Adrenal gland (tissue), 12 donors: ENCODE data around the gene COX10. TPM values are rescaled to one million over a fixed set of nuclear protein-coding genes. Genes with fewer than 3 reads are reported as not detected.

ENCODE experiments used
- DNase-seq, 7 donors: peaks; one replicate each; pipeline ENCODE4 v3.0.0-alpha.2; 2019 to 2020
- H3K27ac ChIP-seq, 5 donors: fragments of 200-600 bp; sonication (generic) in 4 of 5; 1 replicate in 3 of 5; 2 replicates in 2 of 5; pipeline versions ENCODE4 v1.5.1 to v1.8.0; 2016 to 2020; ENCODE audit warnings: mild to moderate bottlenecking in 1 of 5
- H3K27me3 ChIP-seq: fragments of 200-600 bp; 2 replicates; pipeline ENCODE4 v1.8.0; 2021
- H3K36me3 ChIP-seq, 2 donors: fragments of 200-600 bp; replicated peaks in 1 of 2; 1 replicate in 1 of 2; 2 replicates in 1 of 2; pipeline versions ENCODE4 v1.5.1 to v1.8.0; 2018 to 2022
- H3K4me1 ChIP-seq, 2 donors: fragments of 200-600 bp; replicated peaks in 1 of 2; 1 replicate in 1 of 2; 2 replicates in 1 of 2; pipeline versions ENCODE4 v1.5.1 to v1.8.0; 2018 to 2021
- H3K4me3 ChIP-seq, 4 donors: fragments of 200-600 bp; sonication (generic) in 3 of 4; one replicate each; pipeline ENCODE4 v1.5.1; 2016 to 2018
- H3K9me3 ChIP-seq, 3 donors: fragments of 200-600 bp; sonication (generic) in 1 of 3; replicated peaks in 1 of 3; 1 replicate in 2 of 3; 2 replicates in 1 of 3; pipeline versions ENCODE4 v1.5.1 to v1.8.0; 2016 to 2021
- POLR2A ChIP-seq, 2 donors: fragments of 450-650 bp; IDR thresholded peaks; one replicate each; pipeline ENCODE4 v1.6.1; 2017; ENCODE audit warnings: antibody characterized with exemption in 2 of 2, mild to moderate bottlenecking in 2 of 2, moderate library complexity in 1 of 2
- WGBS, 4 donors: extraction: QIAGEN DNeasy Blood & Tissue Kit in 2 of 4; methylation state at CpG; one replicate each; pipeline versions ENCODE4 v1.1.5 to v1.1.7; 2013 to 2017; 5-methylcytosine and 5-hydroxymethylcytosine counted together
- intact Hi-C, 2 donors: fragments of 100-400 bp; cut with DNase I; formaldehyde crosslinking; loops; one replicate each; pipeline versions ENCODE4 v1.14.1 to v1.15.0; 2022 to 2023
- polyA plus RNA-seq, 3 donors: library from polyadenylated mRNA; stranded (reverse); fragments of 200-250 nt in 2 of 3; fragments of 350-450 nt in 1 of 3; fragmentation: Illumina TruSeq in 1 of 3; extraction: RNeasy Lipid Tissue Mini Kit (QIAGEN cat#74804) in 1 of 3; gene quantifications; one replicate each; pipeline ENCODE4 v1.2.3, GENCODE V29; 2013 to 2014
- total RNA-seq, 9 donors: library from RNA; depleted of rRNA in 4 of 9; stranded (reverse); fragments of >200 nt in 4 of 9; fragments of 120-200 nt in 1 of 9; fragmentation: NEBNext Ultra II Directional in 1 of 9; extraction: Animal tissue kit (Norgen Biotek cat#: 25700) in 1 of 9; gene quantifications; one replicate each; pipeline versions ENCODE4 v1.1.0 to v1.2.4, GENCODE V29; 2013 to 2023
- TF ChIP-seq, protein P1 (sequence below), 6 experiments: fragments of 450-650 bp in 4 of 6; fragments of 200-600 bp in 2 of 6; sonication (generic) in 1 of 6; IDR thresholded peaks; 1 replicate in 5 of 6; 2 replicates in 1 of 6; pipeline versions ENCODE4 v1.5.1 to v1.8.0; 2016 to 2021; ENCODE audit warnings: antibody characterized with exemption in 6 of 6, mild to moderate bottlenecking in 2 of 6, moderate library complexity in 1 of 6
- donor health status: healthy with polysubstance abuse.
- donor health status: Bipolar disorder and iron deficiency.
- donor health status: DM: yes; HTN: yes; CAD: no.
- donor health status: DM: no; HTN: no; CAD: no.
- donor health status: DM: no; HTN: no; CAD: no.
- donor health status: DM: yes; HTN: yes; CAD: no.

COX10 gene
- total and polyA plus RNA-seq, 12 donors = 6.8 to 33.9 (median 14.7) TPM

DNA sequence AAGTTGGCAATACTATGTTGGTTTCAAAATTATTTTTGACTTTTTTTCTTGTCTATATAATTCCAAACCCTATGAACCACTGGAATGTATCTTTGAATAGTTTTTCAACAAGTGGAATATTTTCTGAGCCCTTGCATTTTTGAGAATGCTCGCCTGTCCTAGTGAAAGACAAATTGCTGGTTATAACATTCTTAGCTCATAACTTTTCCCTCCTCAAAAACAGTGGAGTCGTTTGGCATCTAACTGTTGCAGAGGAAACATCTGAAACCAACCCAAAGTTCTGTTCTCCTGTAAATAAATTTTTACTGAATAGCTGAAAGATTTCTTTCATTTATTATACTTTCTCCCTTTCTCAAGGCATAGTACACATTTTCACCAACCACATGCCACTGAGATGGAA, 11.3 kb upstream of the COX10 start:
- Histone ChIP-seq H3K36me3 (no peaks in the 10 kb centered on the region), H3K27me3 (no peaks in the 10 kb centered on the region)
- intact Hi-C loops = no loop called here

DNA sequence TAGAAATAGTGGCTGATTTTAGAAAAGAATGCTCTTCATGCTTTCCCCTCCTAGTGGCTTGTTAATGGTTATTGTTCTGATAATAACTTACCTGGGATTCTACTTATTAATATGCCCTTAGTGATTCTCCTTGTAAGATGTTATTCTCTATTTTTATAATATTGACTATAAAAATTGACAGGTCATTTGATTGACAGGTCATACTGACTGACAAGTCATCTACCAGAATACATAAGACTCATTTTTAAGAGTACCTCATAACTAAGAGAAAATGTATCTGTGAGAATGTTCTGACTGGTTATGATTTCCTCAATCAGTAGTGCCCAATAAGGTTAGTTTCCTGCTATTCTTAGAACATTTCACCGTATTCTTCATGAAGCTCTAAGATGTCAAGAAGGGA, 8.6 kb upstream of the COX10 start:
- no peak overlapping the region for H3K27ac ChIP-seq
- no peaks in the 10 kb centered on the region for H3K36me3 ChIP-seq
- H3K4me1 ChIP-seq = peaks cover 6 to 15% of the 10 kb centered on the region in 2 donors
- no peaks in the 10 kb centered on the region for H3K9me3 ChIP-seq
- intact Hi-C loops = no loop called here
- no peak for DNase-seq
- H3K27me3 ChIP-seq = no peaks in the 10 kb centered on the region
- WGBS, 4 donors = 88 to 100% (median 95%) methylated on average over 1 of the region's 1 CpG
- TF ChIP-seq, protein P1, sequence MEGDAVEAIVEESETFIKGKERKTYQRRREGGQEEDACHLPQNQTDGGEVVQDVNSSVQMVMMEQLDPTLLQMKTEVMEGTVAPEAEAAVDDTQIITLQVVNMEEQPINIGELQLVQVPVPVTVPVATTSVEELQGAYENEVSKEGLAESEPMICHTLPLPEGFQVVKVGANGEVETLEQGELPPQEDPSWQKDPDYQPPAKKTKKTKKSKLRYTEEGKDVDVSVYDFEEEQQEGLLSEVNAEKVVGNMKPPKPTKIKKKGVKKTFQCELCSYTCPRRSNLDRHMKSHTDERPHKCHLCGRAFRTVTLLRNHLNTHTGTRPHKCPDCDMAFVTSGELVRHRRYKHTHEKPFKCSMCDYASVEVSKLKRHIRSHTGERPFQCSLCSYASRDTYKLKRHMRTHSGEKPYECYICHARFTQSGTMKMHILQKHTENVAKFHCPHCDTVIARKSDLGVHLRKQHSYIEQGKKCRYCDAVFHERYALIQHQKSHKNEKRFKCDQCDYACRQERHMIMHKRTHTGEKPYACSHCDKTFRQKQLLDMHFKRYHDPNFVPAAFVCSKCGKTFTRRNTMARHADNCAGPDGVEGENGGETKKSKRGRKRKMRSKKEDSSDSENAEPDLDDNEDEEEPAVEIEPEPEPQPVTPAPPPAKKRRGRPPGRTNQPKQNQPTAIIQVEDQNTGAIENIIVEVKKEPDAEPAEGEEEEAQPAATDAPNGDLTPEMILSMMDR (IDR thresholded peaks at IDR 0.05) = no peak
- TF ChIP-seq POLR2A (IDR thresholded peaks at IDR 0.05) = no peak
- no peak overlapping the region for H3K4me3 ChIP-seq

More for the DNA sequence above, 11.3 kb upstream of the COX10 start:
- DNase-seq = no peak
- TF ChIP-seq, protein P1 (IDR thresholded peaks at IDR 0.05) = no peak
- TF ChIP-seq POLR2A (IDR thresholded peaks at IDR 0.05) = no peak
- H3K4me1 ChIP-seq = peaks cover 6 to 15% of the 10 kb centered on the region in 2 donors
- H3K27ac ChIP-seq = no peak overlapping the region
- no peaks in the 10 kb centered on the region for H3K9me3 ChIP-seq
- 70 to 86% (median 77%) methylated on average over 2 of the region's 2 CpGs for WGBS, 4 donors
- no peak overlapping the region for H3K4me3 ChIP-seq

DNA sequence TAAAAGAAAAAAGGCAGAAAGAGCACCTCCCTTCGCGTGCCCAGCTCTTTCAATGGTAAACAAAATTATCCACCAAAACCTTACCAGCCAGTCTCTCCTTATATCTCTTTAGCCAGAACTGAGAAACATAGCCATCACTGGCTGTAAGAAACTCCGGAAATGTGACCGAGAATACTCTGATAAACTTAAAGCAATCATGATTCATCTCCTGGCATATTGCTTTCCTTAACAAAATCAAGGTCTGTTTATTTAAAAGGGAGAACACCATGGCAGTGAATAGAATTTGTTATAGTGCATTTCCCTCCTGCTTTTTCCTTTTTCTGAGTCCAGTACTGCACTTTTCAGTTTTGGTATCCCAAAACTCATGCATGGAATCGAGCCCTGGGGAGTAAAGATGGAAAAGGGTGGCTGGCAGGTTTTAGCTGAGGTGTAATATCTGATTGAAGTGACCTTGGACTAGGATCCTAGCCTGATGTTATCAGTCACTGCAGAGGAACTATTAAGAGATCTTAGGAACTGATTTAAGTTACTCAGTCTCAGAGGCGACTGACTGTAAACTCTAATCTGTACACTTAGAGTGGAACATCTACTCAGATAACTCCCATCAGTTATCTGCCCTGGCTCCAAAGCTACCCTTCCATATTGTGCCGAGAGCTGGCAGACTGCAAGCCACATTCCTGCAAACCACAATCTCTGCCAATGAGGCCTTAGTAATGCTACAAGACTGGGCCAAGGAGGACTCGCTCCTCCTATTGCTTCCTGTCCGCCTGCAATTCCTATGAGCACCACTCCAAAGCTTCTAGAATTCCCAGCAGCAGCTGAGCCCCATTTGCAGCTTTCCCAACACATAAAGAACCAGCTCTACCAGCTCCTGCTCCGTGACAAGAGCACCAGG, 7.4 kb upstream of the COX10 start:
- intact Hi-C loops = no loop called here
- Histone ChIP-seq H3K27me3 (no peaks in the 10 kb centered on the region), H3K9me3 (no peaks in the 10 kb centered on the region), H3K36me3 (no peaks in the 10 kb centered on the region), H3K4me3 (no peak overlapping the region), H3K27ac (peak overlapping the region in 4 of 5 donors; percentile 19 to 72 (median 58)), H3K4me1 (peaks cover 6 to 15% of the 10 kb centered on the region in 2 donors)
- WGBS, 4 donors = 46 to 61% (median 53%) methylated on average over 10 of the region's 10 CpGs
- DNase-seq = peak; percentile 20 to 72 (median 61)
- TF ChIP-seq, protein P1 (IDR thresholded peaks at IDR 0.05) = peak in 2 of 6 experiments; percentile 10 to 24
- TF ChIP-seq POLR2A (IDR thresholded peaks at IDR 0.05) = no peak

DNA sequence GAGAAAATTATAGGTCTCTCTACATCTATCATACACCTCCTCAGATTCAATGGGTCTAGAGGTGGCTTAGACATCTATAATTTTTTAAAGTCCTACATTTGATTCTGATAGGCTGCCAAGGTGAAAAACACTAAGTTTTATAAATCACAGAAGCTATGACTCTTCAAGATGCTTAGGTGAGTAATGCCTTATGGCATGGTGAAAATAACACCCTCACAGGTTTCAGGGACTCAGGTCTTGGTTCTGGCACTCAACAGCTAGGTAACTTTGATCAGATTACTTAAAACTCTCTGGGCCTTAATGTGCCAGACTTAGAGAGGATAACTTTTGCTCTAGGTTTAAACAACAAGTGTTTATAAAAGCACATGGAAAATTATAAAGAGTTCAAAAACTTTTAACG, 2.0 kb upstream of the COX10 start:
- no peak for TF ChIP-seq POLR2A (IDR thresholded peaks at IDR 0.05)
- TF ChIP-seq, protein P1 (IDR thresholded peaks at IDR 0.05) = no peak
- Histone ChIP-seq H3K9me3 (no peaks in the 10 kb centered on the region), H3K27ac (no peak overlapping the region), H3K4me1 (peaks cover 17 to 26% of the 10 kb centered on the region in 2 donors), H3K27me3 (no peaks in the 10 kb centered on the region), H3K36me3 (no peaks in the 10 kb centered on the region), H3K4me3 (no peak overlapping the region)
- 88 to 93% (median 91%) methylated on average over 1 of the region's 1 CpG for WGBS, 4 donors
- intact Hi-C loops = no loop called here
- no peak for DNase-seq
